Measurements from ENCODE around the gene TECTB. TPM values are rescaled to one million over a fixed set of nuclear protein-coding genes. Genes with fewer than 3 reads are reported as not detected.
A peak's percentile ranks its signal among the peaks of the same experiment; 100 is the strongest.

TECTB gene
- total RNA-seq, 1 experiment from 2014 or later, result not detected

DNA sequence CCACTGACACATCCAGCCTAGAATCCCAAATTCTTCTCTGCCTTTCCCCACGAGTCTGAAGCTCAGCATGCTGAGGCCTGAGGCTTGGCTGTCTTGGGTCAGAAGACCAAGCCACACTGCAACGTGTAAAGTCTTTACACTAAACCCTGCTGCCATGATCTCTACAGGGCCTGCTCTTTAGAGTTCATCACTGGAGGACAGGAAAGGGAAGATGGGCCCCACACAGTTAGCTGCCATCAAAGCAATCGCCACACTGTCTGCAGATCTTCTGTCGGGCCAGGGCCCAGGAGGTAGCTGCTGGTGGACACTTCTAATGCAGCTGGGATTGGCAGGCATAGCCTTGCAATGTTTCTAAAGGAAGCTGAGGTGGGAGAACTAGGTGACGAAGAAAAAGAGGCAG lies 8.4 kb upstream of the TECTB start:
- no peak for DNase-seq (ENCODE audit: low read depth)

DNA sequence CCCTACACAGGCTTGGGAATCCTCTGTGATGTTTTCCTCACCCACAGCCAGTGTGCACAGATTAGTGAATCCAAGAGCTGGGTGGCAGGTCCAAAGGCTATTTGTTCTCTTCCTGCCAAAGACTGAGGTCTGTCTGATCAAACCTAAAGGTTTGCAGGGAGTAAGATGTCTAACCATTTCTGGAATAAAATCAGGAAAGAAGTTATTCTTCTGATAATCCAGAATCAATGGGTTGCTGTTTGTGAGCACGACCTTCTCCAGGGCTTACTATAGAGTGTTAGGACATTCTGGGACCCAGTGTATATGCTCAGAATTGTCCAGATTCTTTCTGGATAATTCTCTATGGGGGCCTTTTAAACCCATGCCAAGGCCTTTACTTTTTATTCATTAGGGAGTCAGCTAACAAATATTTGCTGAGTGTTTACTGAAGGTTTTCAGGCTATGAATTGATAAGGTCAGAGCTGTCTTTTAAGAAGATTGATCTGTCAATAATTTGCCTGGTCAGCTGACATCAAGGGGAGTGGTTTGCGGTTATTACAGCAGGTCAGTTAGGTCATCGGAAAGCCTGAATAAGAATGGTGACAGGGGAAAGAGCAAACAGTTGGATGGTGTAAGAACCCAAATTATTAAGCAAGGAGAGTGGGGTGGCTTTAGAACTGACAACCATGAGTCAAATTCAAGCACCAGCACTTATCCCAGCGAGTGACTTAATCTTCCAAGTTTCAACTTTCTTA lies 7.5 kb upstream of the TECTB start:
- no peak for DNase-seq (ENCODE audit: low read depth)

DNA sequence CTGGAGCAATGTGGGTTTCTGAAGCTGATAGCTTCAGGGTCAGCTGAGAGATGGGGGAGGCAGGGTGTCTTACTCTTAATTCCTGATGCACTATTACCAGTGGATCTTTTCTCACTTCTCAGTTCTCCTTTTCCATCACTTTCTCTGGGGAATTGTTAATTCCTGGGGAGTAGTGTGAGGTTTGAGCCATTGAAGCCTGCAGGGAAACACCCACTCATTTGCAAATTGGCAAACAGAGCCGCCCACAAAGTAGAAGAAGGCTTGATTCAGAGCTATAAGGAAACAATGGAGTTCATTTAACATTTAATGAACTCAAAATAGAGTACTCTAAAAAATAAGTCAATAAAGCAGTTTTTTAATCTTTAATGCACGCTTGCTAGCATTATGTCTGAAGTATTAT lies 4.3 kb upstream of the TECTB start:
- no peak for DNase-seq (ENCODE audit: low read depth)

DNA sequence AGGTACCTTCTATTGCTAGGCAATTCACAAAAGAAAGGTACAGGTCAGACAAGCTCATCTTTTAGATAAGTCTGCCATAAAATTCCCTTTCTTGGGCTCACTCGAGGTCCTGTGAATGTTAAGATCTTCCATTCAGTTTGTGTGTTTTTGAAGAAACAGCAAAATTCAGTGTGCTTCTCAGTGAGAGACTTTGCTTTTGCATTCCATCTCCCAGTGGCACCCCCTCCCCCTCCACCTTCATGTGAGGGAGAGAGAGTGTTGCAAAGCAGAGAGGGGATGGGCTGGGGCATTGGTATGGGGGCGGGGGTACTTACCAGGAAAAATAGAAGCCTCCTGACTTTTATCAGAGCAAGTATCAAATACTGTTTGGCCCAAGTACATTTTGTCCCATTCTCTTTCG lies 3.8 kb upstream of the TECTB start:
- no peak for DNase-seq (ENCODE audit: low read depth)

- DNase-seq (ENCODE audit: low read depth), result no peak
Observed at GRCh38 chr10:112280205-112280921, 2.8 kb upstream of the TECTB start.

- no peak for DNase-seq (ENCODE audit: low read depth)
Observed at GRCh38 chr10:112282086-112282485, 1.1 kb upstream of the TECTB start.

DNA sequence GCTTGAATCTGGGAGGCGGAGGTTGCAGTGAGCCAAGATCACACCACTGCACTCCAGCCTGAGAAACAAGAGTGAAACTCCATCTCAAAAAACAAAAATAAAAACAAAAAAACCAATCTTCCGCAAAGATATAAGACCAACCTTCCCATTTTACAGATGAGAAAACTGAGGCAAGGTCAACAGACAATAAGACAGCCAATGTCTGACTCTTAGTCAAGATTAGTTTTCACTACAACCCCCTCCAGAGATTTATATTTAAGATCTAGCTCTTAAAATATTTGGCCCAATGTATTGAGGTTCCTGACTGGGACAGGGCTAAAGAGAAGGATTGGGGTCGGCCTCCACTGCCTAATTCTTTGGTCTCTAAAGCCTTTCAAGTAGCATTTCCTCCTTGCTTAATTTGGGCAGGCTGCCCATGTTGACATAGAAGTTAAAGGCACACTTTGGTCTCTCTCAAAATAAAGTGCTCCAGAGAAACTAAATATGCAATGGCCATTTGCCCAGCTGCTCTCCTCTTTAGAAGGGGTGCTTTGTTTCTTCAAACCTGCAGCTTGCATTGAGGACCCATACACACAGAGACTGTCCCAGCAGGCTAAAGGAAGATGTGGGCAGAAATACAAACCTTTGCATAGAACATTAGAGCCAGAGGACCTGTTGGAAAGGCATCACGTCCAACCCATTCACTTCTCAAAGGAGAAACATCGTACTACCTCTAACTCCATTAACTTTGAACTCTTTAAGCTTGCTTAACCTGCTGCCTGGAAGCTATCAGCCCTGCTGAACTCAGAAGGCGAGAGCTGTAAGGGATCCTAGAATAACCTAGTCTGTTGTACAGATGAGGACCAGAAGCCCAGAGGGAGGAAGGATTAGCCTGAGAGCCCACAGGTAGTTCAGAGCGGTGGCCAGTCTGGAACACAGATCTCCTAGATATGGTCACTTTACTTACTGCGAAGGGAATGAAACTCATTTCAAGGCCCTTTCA lies 3.9 kb downstream of the TECTB start:
- no peak for DNase-seq (ENCODE audit: low read depth)

DNA sequence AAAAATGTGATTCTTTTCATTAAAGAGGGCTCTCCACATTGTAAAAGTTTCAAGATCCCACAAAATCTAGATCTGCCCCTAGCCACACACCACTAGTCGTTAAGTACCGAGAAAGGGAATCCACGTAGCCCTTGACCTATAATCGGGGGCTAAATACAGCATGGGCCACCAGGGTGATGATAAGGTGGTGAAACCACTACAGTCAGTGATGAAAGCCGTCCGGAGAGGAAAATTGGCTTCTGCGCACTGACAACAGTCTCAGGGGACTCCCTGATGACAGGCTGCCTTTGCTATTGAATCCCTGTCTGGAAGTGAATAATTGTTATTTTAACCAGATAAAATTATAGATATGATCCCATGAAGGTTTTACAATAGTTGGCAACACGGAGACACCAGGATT lies 4.6 kb downstream of the TECTB start:
- DNase-seq (ENCODE audit: low read depth), result no peak

GRCh38 chr10:112288486-112288885 lies 5.3 kb downstream of the TECTB start:
- DNase-seq (ENCODE audit: low read depth), result no peak

- DNase-seq (ENCODE audit: low read depth), result no peak
Observed at GRCh38 chr10:112289373-112290053, 6.3 kb downstream of the TECTB start.

DNA sequence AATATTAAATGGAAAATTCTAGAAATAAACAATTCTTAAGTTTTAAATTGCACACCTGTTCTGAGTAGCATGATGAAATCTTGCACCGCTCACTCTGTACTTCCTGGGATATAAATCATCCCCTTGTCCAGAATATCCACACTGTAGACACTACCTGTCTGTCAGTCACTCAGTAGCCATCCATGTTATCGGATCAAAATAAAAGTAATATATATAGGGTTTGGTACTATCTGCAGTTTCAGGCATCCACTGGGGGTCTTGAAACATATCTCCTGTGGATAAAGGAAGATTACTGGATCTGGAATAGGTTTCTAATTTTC lies 6.8 kb downstream of the TECTB start:
- DNase-seq (ENCODE audit: low read depth), result no peak

DNA sequence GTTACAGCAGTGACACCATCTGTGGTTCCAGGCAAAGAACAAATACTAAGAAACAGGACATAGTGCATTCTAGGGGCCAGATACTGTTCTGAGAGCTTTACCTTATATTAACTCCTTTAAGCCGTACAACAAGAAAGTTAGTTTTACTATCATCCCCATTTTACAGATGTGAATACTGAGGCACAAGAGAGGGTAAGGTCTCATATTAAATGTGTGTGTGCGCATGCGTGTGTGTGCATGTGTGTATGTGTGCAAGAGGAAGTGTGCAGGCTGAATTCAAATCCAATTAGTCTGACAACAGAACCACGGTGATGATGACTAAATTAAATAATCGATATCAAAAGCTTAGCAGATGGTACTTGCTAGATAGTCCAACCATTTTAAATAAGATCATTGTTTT lies 11.0 kb downstream of the TECTB start:
- DNase-seq (ENCODE audit: low read depth), result no peak

GRCh38 chr10:112295853-112296830 lies 12.9 kb downstream of the TECTB start:
- peak; percentile 89 for DNase-seq (ENCODE audit: low read depth)

DNA sequence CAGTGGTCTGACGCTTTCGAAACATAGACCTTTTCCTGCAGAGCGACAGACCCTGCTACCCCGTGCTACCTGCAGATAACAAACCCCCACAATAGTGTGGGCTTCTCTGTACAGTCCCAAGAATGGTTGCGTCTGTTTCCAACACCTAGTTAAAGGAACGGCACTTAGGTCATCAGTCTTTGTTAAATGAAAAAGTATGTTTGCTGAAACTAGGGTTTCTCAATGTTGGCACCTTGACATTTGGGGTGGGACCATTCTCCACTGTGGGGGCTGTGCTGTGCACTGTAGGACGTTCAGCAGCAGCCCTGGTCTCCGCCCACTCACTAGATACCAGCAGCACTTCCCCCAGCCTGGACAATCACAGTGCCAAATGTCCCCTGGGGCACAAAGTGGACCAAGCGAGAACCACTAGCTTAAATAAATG lies 13.7 kb downstream of the TECTB start:
- DNase-seq (ENCODE audit: low read depth), result peak; percentile 70

GRCh38 chr10:112298581-112298980 lies 15.4 kb downstream of the TECTB start:
- DNase-seq (ENCODE audit: low read depth), result no peak

- no peak for DNase-seq (ENCODE audit: low read depth)
Observed at GRCh38 chr10:112299456-112299855, 16.3 kb downstream of the TECTB start.

DNA sequence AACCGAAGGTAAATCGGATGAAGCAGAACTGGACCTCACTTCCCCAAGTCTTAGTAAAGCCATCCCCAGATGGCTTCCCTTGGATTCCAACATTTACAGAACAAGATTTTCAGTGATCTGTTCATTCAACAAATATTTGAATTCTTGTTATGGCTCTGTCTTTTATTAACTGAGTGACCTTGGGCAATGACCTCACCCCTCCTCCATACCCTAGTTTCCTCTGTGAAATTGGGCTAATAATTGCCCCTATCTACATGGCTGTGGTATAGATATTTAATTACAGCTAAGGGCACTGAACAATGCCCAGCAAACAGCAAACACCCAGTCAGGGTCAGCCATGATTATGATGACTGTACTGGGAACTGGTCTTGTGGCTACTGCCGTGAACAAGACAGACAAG lies 19.1 kb downstream of the TECTB start:
- DNase-seq (ENCODE audit: low read depth), result no peak

- no peak for DNase-seq (ENCODE audit: low read depth)
Observed at GRCh38 chr10:112303528-112303927, 20.3 kb downstream of the TECTB start.

DNA sequence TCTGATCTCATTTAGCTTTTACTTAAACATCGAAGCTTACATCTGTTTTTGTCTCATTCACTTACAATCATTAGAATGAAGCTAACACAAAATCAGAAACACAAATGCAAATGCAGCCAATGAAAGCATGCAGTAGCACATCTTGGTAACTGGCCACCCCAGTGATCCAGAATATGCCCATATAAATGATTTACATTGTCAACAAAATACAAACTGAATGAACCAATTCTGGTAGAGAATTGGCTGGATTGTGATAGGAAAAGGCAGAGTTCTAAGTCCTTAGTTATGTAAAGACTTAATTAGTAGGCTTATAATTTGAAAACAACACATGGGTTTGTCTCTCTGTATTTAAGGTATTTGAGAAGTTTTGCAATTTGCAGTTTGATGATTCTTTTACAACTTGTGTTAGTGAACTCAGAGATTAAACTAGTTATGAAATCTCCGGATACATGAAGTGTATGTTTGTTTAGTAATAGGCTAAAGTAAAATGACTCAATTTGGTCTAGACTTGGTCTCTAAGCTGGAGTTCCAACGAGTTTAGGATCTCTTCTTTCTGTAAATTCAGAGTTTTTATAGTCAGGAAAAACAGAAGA lies 21.2 kb downstream of the TECTB start:
- no peak for DNase-seq (ENCODE audit: low read depth)
